GM20000 (cell line): ENCODE results near the gene PSMC3.
A peak's percentile ranks its signal among the peaks of the same experiment; 100 is the strongest.

ENCODE experiments used
- DNase-seq: peaks from one replicate; pipeline ENCODE4 v3.0.0; 2012; ENCODE audit warnings: low spot score
- TF ChIP-seq, protein P1 (sequence below): IDR thresholded peaks from 2 replicates; pipeline ENCODE4 v1.5.1; 2012; ENCODE audit warnings: mild to moderate bottlenecking, control low read depth; ENCODE audit errors: extremely low read depth, missing control alignments

The PSMC3 gene

GRCh38 chr11:47413351-47413750 lies 12.9 kb downstream of the PSMC3 start:
- no peak for DNase-seq
- TF ChIP-seq, protein P1, sequence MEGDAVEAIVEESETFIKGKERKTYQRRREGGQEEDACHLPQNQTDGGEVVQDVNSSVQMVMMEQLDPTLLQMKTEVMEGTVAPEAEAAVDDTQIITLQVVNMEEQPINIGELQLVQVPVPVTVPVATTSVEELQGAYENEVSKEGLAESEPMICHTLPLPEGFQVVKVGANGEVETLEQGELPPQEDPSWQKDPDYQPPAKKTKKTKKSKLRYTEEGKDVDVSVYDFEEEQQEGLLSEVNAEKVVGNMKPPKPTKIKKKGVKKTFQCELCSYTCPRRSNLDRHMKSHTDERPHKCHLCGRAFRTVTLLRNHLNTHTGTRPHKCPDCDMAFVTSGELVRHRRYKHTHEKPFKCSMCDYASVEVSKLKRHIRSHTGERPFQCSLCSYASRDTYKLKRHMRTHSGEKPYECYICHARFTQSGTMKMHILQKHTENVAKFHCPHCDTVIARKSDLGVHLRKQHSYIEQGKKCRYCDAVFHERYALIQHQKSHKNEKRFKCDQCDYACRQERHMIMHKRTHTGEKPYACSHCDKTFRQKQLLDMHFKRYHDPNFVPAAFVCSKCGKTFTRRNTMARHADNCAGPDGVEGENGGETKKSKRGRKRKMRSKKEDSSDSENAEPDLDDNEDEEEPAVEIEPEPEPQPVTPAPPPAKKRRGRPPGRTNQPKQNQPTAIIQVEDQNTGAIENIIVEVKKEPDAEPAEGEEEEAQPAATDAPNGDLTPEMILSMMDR, result no peak

GRCh38 chr11:47411884-47412746 lies 14.1 kb downstream of the PSMC3 start:
- peak; percentile 72 for DNase-seq

DNA sequence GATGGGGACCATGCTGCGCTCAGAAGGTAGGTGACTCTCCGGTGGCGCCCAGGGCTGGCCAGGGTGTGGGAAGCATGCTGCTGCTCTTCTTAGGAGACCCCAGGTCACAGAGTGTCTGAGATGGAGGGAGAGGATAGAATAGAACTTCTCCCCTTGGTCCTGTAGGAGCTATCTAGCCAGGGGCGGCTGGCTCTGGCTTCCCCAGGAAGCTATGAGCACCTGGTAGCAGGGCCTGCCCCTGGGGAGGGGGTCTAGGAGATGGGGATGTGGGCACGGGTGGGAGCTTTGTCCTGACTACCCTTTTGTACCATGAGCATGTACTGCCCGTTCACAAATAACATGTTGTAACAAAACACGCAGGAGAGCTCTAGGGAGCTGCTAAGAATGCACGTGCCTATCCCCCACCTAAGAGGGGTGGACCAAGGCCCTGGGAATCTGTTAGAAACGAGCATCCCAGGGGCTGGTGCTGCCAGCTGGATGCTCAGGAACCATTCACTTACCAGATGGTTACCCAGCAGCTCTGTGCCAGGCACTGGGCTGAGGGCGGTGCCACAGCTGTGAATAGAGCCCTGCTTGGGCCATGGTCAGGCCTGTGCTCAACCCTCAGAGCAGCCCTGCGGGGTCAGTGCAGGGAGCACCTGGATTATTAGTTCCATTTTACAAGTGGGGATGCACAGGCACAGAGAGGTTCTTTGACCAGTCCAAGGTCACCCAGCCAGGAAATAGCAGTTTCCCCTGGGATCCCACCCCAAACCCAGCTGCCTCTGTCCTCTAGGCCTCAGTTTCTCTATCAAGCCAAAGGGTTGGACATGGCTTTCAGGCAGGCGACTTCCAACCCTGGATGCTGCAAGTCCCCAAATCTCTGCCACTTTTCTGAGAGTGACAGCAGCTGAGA lies 15.6 kb downstream of the PSMC3 start:
- TF ChIP-seq, protein P1, result no peak

More at GRCh38 chr11:47411884-47412746, 14.1 kb downstream of the PSMC3 start:
- TF ChIP-seq, protein P1, result peak; percentile 99

GRCh38 chr11:47409440-47410369 lies 16.5 kb downstream of the PSMC3 start:
- no peak for DNase-seq
- TF ChIP-seq, protein P1, result no peak

More for the DNA sequence above, 15.6 kb downstream of the PSMC3 start:
- no peak for DNase-seq

DNA sequence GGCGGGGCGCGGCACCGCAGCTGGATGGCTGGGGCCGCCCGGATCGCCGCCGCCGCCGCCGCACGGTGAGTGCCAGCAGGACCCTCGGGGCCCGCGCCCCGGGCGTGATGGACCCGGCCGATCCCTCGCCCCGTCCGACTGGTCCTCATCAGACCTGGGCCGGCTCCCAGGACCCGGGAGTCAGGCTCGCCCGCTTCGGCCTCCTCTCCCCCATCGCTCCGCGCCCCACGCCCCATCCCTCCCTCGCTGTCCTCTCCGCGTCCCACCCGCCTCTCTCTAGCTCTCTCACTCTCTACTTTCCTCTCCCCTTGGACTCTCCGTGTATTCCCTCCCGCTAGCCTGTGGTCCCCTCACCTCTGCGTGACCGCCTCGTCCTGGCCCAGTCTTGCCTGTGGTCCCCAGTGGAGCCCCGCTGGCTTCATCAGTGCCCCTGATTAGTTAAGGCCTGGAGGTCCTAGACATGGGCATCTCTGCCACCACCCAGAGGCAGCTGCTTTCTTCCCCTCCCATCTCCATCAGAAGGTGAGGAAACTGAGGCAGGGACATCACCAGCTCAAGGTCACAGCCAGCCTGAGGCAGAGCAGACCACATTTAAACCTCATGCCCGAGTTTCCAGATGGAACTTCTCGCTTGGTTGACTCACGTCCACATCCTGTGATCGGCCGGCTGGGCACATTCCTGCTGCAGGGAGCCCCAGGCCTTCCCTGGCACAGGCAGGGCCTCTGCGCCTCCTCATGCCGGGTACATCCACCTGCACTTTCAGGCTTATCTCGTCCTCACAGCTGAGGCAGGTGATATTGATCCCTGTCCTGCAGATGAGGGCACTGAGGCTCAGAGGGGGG lies 17.4 kb downstream of the PSMC3 start:
- TF ChIP-seq, protein P1, result no peak
- DNase-seq, result no peak
